RPMI8226 (cell line): ENCODE measurements around the gene MAPKAPK3.
"Not testable (repeated sequence)": the region's sequence is repeated elsewhere in the genome, so short reads cannot be mapped to it uniquely, and the experiment has no call there.

ENCODE experiments used
- DNase-seq: peaks from one replicate; pipeline ENCODE4 v3.0.0-alpha.2; 2015

MAPKAPK3 gene

GRCh38 chr3:50658416-50658815, 41.5 kb downstream of the MAPKAPK3 start:
- DNase-seq = no peak

- DNase-seq = no peak
These were observed 41.9 kb downstream of the MAPKAPK3 start for GRCh38 chr3:50658831-50659230.

GRCh38 chr3:50660386-50660785, 43.4 kb downstream of the MAPKAPK3 start:
- DNase-seq = no peak

- DNase-seq = no peak
These were observed 44.4 kb downstream of the MAPKAPK3 start for GRCh38 chr3:50661321-50661837.

GRCh38 chr3:50662408-50662807, 45.5 kb downstream of the MAPKAPK3 start:
- DNase-seq = no peak

GRCh38 chr3:50665081-50665840, 48.3 kb downstream of the MAPKAPK3 start:
- no peak for DNase-seq

- not testable (repeated sequence) for DNase-seq
These were observed 48.8 kb downstream of the MAPKAPK3 start for GRCh38 chr3:50665841-50666115.

GRCh38 chr3:50666837-50667236, 49.9 kb downstream of the MAPKAPK3 start:
- no peak for DNase-seq

- DNase-seq = no peak
These were observed 54.4 kb downstream of the MAPKAPK3 start for GRCh38 chr3:50671331-50671730.

GRCh38 chr3:50672656-50673055, 55.7 kb downstream of the MAPKAPK3 start:
- DNase-seq = no peak

GRCh38 chr3:50673931-50674330, 57.0 kb downstream of the MAPKAPK3 start:
- no peak for DNase-seq

GRCh38 chr3:50674349-50675178, 57.6 kb downstream of the MAPKAPK3 start, which contains the start of gene DOCK3:
Gene DOCK3 (plus strand): TSS chr3:50674927. CDS start chr3:50675264, 337 bp downstream.
- peak; percentile 74 for DNase-seq

GRCh38 chr3:50675179-50676030, 58.5 kb downstream of the MAPKAPK3 start:
- peak; percentile 23 for DNase-seq

GRCh38 chr3:50676031-50676705, 59.2 kb downstream of the MAPKAPK3 start:
- no peak for DNase-seq

GRCh38 chr3:50687127-50687751, 70.3 kb downstream of the MAPKAPK3 start:
- no peak for DNase-seq

- no peak for DNase-seq
These were observed 71.0 kb downstream of the MAPKAPK3 start for GRCh38 chr3:50687916-50688315.

GRCh38 chr3:50688602-50689001, 71.7 kb downstream of the MAPKAPK3 start:
- not testable (repeated sequence) for DNase-seq

GRCh38 chr3:50689558-50689957, 72.6 kb downstream of the MAPKAPK3 start:
- no peak for DNase-seq

GRCh38 chr3:50695031-50695430, 78.1 kb downstream of the MAPKAPK3 start:
- no peak for DNase-seq

- no peak for DNase-seq
These were observed 79.3 kb downstream of the MAPKAPK3 start for GRCh38 chr3:50696276-50696675.

- no peak for DNase-seq
These were observed 81.3 kb downstream of the MAPKAPK3 start for GRCh38 chr3:50698269-50698668.
